HG03159 (cell line): ENCODE data around the gene TBL3.

Experiments
- ATAC-seq: cut with Tn5 transposase; IDR thresholded peaks from one replicate; pipeline ENCODE4 v1.9.1; 2021; ENCODE audit warnings: mild to moderate bottlenecking, moderate library complexity; ENCODE audit not compliant: unreplicated experiment

The TBL3 gene

DNA sequence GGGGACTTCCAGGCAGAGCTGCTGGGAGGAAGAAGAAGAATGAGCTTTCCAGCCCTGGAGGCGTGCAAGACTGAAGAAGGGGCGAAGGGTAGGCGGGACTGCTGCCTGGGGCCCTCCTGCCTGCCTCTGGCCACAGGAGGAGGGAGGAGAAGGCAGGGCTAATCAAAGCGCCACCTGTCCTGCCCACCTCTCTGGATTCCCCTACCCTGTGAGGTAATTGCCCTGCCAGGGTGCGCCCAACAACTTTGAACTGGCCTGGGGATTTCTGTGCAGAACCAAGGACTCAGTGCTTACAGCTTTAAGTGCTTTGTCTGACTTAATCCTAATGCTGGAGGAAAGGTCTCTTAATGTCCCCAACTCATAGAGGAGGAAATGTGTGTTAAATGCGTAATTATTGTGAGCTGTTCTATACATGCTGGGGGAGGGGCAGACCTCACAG lies 9.6 kb downstream of the TBL3 start, which contains the start of gene NOXO1:
Gene NOXO1 (minus strand): TSS at position 72 of the 439 bp plus-strand sequence. CDS start 290 bp downstream, outside the sequence.
- ATAC-seq: no peak

DNA sequence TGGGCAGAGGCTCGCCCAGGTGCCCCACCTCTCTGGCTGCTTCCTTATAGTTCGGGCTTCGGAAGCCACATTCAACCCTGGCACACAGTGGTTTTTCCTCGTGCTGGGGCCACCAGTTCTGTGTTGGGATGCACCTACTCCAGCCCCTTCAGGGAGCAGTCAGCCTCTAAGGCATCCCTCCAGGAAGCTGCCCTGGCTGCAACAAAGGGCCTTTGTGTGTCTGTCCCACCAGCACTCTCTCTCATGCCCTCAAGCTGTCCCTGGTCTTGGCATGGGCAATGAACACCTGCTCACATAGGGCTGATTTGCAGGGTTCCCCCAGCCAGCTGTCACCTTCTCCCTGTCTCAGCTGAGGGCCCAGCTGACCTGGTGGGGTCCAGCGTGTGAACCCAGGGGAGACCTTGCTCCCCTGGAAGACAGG lies 10.2 kb downstream of the TBL3 start:
- no peak for ATAC-seq

DNA sequence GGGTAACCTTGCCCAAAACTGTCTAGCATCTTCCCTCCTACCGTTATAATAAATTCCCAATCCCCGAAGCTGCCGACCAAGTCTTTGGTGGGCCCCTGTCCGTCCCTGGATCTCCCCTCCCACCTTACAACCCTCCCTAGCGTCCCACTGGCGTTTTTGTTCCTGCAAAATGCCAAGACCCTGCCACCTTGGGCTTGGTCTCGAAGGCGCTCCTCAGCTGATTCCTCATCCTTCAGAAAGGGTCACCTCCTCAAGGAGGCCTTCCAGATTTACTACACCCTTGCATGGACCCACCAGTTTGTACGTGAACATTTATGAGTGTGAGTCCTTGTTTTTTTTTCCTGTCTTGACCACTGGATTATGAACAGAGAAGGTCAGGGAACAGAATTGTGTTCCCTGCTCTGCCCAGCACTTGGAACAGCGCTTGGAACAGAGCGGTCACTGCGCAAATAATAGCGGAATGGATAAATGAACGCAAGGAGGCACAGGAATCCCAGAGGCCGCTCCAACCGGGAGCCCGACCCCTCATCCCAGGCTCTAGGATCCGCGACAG lies 11.2 kb downstream of the TBL3 start:
- no peak for ATAC-seq

DNA sequence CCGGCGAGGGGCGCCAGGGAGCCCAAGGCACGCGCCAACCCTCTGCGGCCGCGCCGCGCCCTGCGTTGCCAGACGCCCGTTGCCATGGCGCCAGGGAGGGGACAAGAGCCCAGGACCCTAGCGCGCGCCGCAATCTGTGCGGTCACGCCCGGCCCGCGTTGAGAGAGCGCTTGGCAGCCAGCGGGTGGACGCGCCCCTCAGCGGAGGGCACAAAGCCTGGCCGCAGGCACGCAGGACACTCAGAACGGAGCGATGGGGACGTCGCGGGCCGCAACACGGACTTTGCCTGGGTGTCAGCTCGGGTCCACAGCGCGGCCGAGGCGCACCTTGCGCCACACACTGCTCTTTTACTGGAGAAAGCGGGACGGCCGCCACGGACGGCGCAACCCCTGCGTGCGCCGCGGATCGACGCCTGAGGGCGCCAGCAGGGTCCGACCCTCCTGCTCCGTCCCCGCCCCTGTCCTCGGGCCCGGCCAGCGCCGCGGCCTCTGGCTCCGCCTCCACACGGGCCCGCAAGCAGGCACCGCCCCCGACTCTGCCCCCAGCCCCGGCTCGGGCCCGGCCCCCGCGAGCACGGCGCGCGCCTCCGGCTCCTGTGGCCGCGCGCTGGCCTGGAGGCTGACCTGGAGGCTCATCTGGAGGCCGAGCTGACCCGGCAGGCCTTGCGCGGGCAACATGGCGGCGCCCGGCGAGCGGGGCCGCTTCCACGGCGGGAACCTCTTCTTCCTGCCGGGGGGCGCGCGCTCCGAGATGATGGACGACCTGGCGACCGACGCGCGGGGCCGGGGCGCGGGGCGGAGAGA lies 11.9 kb downstream of the TBL3 start, which contains the start of gene GFER:
Gene GFER (plus strand): TSS at position 650 of the 803 bp plus-strand sequence. CDS start 26 bp downstream, at position 676.
- ATAC-seq: peak; percentile 52

DNA sequence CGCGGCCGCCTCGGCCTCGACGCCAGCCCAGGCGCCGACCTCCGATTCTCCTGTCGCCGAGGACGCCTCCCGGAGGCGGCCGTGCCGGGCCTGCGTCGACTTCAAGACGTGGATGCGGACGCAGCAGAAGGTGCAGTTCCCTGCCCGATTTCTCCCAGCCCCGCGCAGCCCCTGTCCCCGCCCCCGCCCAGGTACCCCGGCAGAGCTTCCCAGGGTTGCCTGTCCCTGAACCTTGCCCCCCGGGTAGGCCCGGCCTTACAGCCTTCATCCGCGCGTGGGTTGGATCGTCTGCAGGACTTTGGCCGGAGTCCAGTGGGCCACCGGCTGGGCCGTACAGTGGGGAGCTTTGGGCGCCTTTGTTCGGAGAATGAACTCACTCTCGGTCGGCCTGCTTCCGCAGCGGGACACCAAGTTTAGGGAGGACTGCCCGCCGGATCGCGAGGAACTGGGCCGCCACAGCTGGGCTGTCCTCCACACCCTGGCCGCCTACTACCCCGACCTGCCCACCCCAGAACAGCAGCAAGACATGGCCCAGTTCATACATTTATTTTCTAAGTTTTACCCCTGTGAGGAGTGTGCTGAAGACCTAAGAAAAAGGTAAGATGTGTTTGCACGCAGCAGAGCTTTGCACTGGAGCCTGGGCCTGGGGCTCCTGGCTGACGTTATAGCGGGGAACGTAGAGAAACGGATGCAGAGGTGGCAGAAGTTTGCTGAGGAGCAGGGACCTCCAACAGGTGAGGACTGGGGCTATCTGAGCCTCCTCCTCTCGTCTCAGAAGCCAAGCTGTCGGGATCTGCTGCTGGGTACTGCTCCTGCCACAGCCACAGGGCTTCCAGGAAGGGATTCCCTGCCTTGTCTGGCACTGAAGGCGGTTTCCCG lies 12.7 kb downstream of the TBL3 start:
- ATAC-seq: peak; percentile 8

DNA sequence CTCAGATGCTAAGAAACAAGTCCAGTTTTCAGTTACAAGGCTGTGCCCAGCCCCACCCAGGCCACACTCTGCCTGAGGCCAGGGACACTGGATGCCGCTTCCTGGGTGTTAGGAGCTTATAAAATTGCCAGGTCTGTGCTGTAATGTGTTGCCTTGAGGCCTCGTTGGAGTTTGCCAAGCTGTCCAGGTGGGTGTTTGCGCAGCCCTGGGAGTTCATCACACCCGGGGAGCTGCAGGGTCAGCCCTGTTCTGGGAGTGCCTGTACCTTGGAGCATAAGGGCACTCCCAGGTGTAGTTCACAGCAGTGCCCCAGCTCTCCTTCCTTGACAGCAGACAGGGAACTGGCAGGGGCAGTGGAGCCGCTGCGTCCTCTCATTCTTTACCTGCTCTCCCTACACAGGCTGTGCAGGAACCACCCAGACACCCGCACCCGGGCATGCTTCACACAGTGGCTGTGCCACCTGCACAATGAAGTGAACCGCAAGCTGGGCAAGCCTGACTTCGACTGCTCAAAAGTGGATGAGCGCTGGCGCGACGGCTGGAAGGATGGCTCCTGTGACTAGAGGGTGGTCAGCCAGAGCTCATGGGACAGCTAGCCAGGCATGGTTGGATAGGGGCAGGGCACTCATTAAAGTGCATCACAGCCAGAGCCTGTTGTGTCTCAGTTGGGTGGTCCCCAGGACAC lies 13.8 kb downstream of the TBL3 start:
- no peak for ATAC-seq

DNA sequence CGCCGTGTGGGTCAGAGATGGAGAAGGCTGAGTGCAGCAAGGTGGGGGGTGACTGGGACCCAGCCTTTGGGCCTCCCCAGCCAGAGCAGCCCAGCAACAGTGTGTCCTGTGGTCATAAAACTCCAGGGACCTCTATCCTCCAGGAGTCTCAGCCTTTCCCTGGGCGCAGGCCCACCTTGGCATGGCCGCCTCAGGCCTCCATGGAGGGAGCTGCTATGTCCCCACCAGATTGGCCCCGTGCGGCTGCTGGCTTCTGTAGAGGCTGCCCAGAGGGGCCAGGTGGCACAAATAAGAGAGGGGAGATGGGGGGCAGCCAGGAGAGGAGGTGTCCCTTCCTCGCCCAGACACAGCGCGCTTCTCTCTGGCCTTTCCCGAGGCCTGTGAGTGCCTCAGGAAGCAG lies 15.3 kb downstream of the TBL3 start:
- no peak for ATAC-seq

DNA sequence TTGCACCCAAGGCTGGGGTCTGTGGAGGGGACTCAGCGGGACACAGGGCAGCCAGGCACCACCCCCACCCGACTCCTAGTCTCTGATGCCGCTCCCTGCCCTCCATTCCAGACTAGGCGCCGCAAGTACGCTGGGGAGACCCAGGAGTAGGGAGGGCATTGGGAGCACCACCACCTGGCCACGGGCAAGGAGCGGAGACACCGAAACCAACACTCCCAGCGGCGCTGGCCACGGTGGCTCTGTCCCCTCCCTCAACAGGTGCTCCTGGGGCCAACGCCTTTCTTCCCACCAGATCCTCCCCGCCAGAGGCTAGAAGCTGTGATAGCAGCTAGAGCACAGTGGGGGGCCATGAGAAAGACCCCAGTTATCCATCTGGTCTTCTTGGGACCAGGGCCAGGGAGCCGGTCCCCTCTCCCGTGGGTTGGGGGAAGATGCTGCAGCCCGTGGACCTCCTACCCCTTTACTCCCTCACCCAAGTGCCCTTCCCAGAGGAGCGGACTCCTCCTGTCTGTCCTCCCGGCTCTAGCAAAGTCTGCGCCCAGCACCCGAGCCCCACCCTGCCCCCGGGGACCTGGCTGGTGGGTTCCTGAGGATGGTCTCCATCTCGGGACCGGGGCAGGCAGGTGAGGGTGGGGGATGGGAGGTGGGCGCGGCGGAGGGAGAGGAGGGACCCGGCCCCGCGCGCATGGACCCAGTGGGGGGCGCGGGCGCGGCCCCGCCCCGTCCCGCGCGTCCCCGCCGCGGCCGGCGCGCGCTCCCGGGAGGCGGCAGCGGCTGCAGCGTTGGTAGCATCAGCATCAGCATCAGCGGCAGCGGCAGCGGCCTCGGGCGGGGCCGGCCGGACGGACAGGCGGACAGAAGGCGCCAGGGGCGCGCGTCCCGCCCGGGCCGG lies 17.6 kb downstream of the TBL3 start, which contains the start of gene SYNGR3:
Gene SYNGR3 (plus strand): TSS at position 762 of the 892 bp plus-strand sequence. CDS start 133 bp downstream, outside the sequence.
- ATAC-seq: no peak

DNA sequence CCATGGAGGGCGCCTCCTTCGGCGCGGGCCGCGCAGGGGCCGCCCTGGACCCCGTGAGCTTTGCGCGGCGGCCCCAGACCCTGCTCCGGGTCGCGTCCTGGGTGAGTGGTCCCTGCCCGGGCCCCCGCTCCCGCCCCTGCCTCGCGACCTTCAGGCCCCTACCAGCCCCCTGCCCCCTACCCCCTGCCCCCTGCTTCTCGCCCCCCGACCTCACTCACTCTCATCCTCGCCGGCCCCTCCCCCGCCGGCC lies 18.2 kb downstream of the TBL3 start:
- ATAC-seq: no peak

DNA sequence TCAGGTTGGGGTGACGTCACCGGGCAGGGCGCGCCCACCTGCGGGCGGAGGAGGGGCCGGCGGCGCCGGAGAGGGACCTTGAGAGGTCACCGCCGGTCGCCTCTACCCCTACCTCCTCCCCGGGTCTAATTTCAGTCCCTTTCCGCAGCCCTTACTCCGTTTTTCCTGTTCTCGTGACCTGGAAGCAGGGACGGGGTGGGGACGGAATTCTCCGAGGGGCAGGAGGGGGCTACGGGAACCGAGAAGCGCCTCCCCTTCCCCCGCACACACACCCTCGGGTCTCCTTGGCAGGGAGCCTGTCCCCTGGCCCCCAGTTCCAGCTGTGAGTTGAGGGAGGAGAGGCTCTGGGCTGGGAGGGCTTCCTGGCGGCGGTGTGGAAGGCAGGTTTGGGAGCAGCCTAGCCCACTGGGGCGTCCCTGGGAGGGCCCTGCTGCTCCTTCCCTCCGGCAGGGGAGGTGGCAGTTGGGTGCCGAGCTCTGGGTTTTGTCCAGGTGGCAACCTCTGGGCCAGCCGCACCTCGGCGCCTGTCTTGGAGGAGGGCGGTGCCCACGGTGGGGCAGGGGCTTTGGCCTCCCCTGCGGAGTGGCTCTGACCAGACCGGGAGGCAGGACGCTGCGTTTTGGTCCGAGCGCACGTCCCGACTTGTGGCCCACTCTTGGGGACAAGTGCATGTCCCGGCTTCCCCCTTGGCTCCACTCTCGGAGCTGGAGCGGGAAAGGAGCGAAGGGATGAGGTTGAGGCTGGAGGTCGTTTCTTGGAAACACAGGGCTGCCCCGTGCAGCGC lies 18.7 kb downstream of the TBL3 start:
- peak; percentile 4 for ATAC-seq

DNA sequence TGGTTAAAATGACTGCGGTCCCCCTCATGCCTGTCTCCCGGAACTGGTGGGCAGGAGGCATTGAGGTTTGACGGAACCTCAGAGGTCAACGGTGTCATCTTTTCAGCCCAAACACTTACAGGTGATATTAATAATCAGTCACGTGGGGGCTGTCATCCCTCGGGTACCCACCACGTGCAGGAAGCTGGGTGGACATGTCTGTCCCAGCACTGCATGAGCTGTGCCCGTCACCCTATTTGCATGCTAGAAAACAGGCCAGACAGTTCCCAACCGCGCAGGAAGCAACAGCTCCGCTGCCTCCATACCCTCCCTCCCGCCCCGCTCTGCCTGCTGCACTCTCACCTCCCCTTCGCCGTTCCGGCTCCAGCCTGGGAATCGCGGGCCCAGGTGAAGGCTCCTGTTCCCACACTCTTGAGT lies 19.3 kb downstream of the TBL3 start:
- ATAC-seq: peak; percentile 36

DNA sequence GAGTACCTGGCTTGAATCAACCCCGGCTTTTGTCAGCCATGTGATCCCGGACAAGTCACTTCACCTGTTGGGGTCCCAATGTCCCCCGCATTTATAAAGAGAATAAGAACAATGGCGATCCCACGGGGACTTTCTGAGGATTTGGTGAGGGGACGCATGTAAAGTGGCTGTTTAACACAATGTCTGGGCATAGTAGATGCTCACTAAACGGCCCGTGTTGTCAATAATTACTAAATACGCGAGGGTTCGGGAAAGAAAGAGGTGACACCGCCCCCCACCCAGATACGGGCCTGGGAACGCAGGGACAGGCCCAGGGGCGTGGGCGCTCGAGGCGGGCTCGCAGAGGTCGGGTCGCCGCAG lies 19.7 kb downstream of the TBL3 start:
- ATAC-seq: no peak

DNA sequence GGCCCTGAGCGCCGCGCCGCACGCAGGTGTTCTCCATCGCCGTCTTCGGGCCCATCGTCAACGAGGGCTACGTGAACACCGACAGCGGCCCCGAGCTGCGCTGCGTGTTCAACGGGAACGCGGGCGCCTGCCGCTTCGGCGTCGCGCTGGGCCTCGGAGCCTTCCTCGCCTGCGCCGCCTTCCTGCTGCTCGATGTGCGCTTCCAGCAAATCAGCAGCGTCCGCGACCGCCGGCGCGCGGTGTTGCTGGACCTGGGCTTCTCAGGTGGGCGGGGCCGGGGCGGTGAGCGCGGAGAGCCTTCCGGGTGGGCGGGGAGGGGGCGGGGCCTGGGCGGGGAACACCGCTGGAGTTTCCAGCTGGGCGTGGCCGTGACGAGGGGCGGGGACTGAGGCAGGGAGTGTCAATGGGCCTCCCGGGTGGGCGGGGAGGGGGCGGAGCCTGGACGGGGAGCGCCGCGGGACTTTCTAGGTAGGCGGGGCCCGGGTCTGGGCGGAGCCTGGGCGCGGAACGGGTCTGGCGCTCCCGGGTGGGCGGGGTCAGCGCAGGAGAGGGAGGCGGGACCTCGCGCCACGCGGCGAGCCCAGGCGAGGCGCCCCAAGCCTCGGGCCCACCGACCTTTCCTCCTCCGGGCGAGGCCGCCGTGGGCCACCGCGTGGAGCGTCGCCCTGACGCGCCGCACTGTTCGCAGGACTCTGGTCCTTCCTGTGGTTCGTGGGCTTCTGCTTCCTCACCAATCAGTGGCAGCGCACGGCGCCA lies 20.3 kb downstream of the TBL3 start:
- ATAC-seq: peak; percentile 42

DNA sequence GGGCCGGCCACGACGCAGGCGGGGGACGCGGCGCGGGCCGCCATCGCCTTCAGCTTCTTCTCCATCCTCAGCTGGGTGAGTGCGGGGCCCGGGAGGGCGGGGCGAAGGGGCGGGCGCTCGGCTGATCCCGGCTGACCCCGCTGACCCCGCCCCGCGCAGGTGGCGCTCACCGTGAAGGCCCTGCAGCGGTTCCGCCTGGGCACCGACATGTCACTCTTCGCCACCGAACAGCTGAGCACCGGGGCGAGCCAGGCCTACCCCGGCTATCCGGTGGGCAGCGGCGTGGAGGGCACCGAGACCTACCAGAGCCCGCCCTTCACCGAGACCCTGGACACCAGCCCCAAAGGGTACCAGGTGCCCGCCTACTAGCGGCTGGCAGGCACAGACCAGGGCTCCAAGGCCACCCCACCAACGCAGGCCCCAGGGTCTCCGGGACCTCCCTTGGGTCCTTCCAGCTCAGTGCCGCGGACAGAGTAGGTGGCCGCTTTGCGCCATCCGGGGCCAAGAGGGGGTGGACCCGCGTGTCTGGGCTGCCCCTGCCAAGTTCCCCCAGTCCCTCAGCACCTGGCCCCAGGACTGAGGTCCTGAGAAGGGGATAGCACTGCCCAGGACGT lies 21.0 kb downstream of the TBL3 start:
- no peak for ATAC-seq

DNA sequence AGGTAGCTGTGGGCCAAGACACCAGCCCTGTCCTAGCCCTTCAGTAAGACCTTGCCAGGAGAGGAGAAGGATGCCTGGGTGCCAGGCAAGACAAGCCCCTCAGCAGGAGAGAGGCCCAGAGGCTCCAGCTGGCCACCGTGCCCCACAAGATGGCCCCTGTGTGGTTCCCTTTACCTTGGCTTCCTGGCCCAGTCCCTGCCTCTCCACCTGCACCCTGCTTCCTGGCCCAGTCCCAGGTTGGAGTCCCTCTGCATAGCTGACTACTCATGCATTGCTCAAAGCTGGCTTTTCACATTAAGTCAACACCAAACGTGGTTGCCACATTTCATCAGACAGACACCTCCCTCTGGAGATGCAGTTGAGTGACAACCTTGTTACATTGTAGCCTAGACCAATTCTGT lies 21.9 kb downstream of the TBL3 start:
- no peak for ATAC-seq

DNA sequence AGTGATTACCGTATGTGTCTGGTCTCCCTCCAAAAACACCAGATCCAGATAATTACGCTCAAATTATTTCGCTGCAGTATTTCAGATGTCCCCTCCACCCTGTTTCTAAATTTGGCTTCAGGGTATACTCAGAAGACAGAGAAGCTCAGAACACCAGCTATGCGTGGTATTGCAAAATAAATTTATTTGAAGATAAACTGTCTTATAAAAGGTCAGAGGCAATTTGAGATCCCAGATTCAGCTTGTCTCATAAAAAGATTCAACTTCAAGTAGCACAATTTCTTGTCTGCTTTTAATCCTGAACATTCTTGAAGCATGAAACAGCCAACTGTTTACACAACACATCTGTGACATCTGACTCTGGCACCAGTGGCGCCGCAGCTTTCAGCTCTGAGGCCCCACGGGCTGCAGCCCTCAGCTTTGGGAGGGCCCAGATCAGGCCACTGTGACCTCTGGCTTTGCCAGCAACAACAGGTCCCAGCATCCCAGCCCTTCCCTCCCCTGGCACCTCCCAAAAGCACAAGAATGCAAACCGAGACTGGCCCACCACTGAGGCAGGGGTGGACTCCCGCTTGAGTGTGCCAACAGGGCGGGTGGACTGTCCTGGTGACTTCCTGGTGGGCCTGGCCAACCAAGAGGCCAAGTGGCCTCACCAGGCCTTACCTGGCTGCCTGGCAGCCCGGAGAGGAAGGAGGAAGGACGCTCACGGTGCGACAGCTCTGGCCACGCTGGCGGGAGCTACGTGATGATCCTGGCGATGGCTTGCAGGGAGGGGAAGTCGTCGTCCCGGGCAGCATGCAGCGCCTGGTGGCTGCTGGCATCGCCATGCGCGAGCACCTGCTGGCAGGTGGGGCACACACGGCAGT lies 25.9 kb downstream of the TBL3 start:
- no peak for ATAC-seq

DNA sequence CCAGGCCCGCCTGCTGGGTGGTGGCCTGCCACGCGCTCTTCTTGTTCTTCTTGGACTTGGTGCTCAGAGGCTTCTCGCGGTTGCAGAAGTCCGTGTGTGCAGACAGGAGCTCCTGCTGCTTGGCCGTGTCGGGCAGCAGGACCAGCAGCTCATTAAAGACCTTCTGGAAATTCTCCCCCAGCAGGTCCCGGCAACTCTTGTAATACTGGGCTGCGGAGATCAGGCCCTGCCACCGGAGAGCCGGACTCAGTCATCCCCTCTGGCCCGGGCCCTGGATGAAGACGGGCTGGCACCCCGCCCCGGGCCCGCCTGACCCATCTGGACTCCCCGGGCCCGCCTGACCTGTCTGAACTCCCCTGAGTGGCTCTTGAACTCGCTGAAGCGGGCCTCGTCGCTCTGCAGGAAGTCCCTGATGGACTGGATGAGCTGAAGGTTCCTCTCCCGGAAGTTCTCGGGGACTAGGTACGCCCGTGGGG lies 26.5 kb downstream of the TBL3 start:
- ATAC-seq: no peak
